ENCODE data around the gene SYT5.
"Not testable (repeated sequence)": the region's sequence is repeated elsewhere in the genome, so short reads cannot be mapped to it uniquely, and the experiment has no call there.

The SYT5 gene

GRCh38 chr19:55179606-55180484 is at the start of gene SYT5:
SYT5 (minus strand) TSS chr19:55180289; CDS start chr19:55179041, 1,248 bp downstream.
- DNase-seq (ENCODE audit: low read depth in 1 of 2, low spot score in 1 of 2) = peak; percentile 25 to 64

- no peak for DNase-seq (ENCODE audit: low read depth in 1 of 2, low spot score in 1 of 2)
Measured at GRCh38 chr19:55229789-55230182, 49.7 kb upstream of the SYT5 start.

DNA sequence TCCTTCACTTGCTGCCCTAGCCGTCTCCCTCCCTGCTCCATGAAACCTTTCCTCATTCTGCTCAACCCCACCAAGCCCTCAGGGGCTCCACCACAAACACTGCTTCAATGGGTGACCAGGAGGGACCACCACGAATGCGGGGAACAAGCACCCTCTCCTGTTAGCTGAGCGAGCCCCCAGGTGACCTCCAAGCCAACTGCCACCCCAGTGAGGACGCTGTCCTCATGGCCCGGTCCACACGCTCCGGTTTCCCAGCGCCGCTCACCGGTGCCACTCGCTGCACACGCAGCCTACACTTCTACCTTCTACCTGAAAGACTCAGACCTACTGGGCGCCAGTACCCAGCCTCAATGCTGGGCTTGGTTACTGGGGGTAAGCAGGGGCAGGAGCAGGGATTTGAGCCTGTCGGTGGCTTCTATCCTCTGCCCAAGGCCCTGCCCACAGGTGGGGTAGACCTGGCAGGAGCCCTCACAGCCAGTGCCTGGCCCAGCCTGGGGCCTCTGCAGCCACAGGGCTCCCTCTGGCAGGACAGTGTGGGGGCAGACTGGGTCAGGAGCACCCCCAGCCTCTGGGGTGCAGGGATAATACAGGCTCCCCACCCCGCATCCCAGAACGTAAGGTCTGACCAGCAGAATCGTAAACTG is 49.2 kb upstream of the SYT5 start:
- no peak for DNase-seq (ENCODE audit: low read depth in 1 of 2, low spot score in 1 of 2)

DNA sequence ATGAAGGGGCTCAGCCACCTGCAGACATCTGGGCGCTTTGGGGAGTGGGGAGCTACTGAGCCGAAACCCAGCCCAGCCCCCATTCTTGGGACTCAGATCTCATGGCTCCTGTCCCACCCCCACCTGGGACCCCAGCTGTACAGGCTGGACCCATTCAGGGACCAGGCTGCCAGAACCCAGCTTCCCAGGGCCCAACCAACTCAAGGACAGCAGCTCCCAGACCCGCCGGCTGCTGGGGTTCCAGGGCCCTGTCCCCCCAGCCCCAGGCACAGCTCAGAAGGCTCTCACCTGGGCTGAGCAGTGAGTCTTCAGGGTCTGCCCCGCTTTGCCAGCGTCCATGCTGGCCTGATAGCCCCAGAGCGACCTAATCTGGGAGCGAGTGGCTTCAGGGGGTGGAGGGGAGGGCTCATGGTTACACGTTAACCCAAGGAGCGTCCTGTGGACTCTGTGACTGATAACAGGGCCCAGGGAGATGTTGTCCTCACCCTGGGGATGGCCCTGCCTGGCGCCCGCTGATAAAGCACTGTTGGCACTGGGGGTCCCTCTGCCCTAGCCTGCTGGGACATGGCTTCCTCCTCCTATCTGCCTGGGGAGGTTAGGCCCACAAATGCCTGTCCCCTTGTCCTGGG is 48.4 kb upstream of the SYT5 start, which contains the start of gene TMEM86B:
Gene TMEM86B (minus strand): TSS at position 361 of the 629 bp plus-strand sequence. CDS start 22 bp downstream, at position 339.
- no peak for DNase-seq (ENCODE audit: low read depth in 1 of 2, low spot score in 1 of 2)

GRCh38 chr19:55228015-55228391 is 47.9 kb upstream of the SYT5 start:
- DNase-seq (ENCODE audit: low read depth in 1 of 2, low spot score in 1 of 2) = no peak

GRCh38 chr19:55227241-55228014 is 47.3 kb upstream of the SYT5 start:
- no peak for DNase-seq (ENCODE audit: low read depth in 1 of 2, low spot score in 1 of 2)

DNA sequence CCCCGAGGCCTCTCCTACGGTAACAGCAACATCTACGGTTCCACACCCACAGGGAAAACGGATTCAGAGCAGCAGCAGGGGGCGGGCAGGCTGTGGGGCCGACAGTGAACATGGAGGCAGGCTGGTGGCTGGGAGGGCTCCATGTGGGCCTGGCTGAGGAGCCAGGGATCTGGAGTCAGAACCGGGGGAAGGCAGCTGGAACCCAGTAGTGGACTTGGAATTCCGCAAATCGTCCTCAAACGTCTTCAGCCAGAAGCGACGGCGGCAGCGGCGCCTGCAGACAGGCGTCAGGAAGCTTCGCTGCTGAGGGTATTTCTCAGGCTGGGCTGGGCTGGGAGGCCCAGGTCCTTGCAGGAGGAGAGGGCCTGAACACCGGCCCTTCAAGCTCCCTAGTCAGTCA is 46.7 kb upstream of the SYT5 start:
- no peak for DNase-seq (ENCODE audit: low read depth in 1 of 2, low spot score in 1 of 2)

GRCh38 chr19:55226273-55226672 is 46.2 kb upstream of the SYT5 start:
- DNase-seq (ENCODE audit: low read depth in 1 of 2, low spot score in 1 of 2) = no peak

DNA sequence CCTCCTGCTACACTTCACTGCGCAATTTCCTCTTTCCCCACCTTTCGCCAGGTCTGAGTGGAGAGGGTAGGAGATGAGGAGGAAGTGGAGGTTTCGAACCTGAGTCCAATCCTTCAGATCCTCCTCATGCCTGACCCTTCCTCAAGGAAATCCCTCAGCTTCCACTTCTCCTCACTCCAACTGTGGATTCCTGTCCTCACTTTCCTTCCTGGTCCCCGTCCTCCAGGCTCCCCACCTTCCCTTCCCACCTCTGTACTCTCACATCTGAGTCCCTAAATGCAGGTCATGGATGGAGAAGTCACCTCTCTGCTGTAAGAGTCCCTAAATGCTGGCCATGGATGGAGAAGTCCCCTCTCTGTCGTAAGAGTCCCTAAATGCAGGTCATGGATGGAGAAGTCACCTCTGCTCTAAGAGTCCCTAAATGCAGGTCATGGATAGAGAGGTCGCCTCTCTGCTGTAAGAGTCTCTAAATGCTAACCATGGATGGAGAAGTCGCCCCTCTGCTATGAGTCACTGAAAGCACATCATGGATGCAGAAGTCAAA is 45.4 kb upstream of the SYT5 start:
- DNase-seq (ENCODE audit: low read depth in 1 of 2, low spot score in 1 of 2) = no peak

DNA sequence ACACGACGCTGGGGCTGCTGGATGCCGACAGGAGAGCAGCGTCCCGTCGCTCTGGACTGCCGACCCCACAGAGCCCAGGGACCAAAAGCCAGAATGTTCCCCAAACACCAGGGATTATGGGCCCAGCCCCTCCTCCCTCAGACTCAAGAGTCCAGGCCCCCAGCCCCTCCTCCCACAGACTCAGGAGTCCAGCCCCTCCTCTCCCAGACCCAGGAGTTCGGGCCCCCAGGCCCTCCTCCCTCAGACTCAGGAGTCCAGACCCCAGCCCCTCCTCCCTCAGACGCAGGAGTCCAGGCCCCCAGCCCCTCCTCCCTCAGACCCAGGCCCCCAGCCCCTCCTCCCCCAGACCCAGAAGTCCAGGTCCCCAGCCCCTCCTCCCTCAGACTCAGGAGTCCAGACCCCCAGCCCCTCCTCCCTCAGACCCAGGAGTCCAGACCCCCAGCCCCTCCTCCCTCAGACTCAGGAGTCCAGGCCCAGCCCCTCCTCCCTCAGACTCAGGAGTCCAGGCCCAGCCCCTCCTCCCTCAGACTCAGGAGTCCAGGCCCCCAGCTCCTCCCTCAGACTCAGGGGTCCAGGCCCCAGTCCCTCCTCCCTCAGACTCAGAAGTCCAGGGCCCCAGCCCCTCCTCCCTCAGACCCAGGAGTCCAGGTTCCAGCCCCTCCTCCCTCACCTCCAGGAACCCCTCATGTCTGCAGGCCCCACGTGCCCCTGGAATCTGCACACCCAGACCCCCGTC is 44.8 kb upstream of the SYT5 start:
- not testable (repeated sequence) for DNase-seq (ENCODE audit: low read depth in 1 of 2, low spot score in 1 of 2)

DNA sequence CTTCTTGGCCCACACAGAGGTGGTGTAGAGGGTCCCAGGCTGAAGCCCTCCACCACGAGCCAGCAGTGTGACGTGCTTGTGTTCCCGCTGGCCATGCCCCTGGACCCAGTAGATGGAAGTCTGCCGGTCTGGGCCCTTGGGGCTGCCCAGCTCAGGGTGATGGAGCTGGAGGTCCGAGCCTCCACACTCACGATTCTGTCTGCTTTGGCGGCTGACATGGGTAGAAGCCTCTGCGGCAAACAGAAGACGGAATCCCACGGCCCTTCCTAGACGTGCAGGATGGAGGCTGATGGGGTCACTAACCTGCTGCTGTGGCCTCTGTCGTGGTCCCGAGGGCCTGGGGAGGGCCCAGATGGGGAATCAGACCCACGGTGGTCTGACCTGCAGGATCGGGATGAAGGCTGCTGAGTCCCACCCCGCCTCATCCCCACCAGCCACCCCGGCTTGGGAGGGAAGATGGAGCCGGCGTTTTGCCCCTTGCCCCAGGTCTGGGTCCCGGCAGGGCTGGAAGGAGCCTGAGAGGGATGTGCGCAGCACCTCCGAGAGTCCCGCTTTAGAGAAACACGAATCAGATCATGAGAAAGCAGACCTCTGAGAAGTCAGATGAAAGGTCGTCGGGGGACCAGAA is 44.1 kb upstream of the SYT5 start:
- DNase-seq (ENCODE audit: low read depth in 1 of 2, low spot score in 1 of 2) = no peak

GRCh38 chr19:55223291-55224037 is 43.4 kb upstream of the SYT5 start:
- DNase-seq (ENCODE audit: low read depth in 1 of 2, low spot score in 1 of 2) = no peak

DNA sequence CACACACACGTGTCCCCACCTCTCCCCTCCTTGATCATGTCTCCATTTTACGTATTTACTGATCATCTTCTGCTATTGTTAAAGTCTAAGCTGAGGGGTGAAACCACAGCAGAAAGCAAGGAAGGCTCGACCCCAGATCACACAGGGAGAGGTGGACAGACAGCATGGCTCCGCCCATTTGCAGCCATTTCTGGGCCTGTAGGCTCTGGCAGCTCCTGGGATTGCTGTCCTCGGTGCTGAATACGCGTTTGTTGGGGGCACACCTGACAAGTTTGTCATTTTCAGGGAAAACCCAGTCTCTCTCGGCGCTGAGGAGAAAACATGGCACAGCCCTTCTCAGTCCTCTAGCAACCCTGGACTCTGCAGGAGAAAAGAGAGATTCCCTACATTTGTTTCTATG is 40.4 kb upstream of the SYT5 start:
- DNase-seq (ENCODE audit: low read depth in 1 of 2, low spot score in 1 of 2) = no peak

DNA sequence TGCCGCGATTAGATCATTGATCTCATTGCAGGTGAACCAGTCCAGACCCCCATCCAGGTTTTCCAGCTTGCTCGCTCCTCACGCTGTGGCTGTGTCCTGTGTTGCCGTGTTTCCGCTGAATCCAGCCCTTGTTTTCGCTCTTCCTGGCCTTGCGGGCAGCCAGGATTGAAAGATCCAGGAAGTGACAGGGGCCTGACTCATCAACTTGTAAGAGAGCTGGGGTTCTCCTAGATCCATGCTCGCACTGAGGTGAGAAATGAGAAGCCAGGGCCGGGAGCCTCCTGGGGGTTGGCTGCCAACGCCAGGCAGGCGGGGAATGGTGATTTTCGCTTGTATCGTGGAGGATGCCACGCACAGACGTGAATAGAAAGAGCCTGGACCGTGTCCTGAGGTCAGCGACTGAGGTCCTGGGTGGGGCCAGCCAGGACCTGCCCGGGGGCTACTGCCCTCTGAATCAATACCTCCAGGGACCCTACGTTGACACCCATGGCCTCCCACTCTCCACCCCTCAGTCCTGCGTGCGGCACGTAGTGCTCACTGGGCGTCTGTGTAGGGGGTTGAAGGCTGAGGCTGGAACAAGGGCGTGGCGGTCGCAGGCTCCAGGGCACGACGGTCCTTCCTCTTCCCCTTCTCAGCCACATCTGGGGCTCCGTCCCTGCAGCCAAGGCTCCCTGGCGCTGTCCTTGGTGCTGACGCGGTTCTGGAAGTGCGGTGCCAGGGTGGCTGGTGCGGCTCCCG is 36.5 kb upstream of the SYT5 start:
- peak in 1 of 2 donors; percentile 26 for DNase-seq (ENCODE audit: low read depth in 1 of 2, low spot score in 1 of 2)

DNA sequence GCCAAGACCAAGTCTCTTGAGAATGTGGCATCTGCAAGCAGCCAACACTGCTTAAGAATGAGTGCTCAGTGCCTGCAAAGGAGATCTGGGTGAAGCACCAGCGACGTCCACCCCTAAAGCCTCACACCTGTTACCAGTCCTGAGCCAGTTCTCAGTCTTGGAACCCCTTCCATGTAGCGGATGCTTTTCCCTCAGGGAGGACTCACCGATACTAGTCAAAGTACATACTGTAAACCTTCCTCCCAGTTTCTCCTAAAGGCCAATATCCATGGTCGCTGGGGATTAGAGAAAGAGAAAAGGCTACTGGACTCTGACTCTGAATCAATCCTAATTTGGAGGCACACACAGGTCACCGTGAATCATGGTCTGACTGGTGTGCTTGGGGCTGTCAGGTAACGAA is 33.5 kb upstream of the SYT5 start:
- DNase-seq (ENCODE audit: low read depth in 1 of 2, low spot score in 1 of 2) = no peak

DNA sequence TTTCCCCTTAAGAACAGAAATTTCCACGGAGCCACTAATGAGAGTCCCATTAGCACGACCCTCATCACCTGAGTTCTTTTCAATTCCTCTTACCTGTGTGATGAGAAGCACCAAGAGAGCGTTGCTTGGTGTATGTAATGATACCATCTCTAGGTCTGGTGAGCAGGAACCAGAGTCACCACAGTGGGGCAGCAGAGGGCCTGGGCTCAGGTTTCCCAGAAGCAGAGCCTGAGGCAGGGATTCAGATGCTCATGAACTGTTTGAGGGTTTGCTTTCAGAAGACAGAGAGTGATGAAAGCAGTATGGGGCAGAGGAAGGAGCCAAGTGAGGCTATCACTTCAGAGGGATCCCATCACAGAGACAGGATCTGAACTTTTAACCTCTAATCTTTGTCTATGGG is 32.4 kb upstream of the SYT5 start:
- DNase-seq (ENCODE audit: low read depth in 1 of 2, low spot score in 1 of 2) = no peak

DNA sequence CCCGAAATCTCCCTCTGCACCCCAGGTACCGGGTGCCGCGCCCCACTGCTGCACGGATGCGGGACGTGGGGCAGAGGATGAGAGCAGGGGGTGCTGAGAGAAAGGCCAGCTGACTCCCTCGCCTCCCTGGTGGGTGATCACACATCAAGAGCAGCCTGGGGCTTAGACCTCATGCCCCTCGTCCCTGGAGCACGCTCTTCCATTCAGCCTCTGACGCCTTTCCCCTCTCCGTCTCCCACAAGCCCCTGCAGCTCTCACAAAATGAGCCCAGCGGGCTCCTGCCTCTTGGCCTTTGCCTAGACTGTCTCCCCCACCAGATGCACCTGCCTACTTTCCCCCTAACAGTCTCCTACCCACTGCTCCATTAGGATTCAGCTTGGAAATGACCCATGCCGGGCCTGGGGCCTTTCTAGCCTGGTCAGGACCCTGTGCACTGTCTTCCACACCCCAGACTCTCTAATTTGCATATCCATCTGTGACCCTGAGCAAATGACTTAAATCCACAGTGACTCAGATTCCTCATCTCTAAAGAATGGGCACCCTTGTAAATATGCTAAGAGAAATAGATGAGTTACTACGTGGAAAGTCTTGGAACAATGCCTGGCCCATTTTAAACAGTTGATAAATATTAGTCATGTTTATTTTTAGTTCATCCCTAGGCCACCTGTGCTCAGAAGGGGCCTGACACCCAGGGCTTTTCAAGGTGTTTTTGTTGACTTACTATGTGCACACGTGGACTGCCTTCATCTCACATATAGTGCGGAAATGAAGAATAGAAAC is 29.8 kb upstream of the SYT5 start:
- DNase-seq (ENCODE audit: low read depth in 1 of 2, low spot score in 1 of 2) = no peak
